Pons (tissue), 1 donor: ENCODE measurements around the gene FABP7.

ENCODE experiments used
- DNase-seq: peaks from one replicate; pipeline ENCODE4 v3.0.0-alpha.2; 2016; ENCODE audit warnings: low spot score

Gene FABP7

GRCh38 chr6:122758927-122759334 is 20.6 kb upstream of the FABP7 start:
- DNase-seq: no peak

DNA sequence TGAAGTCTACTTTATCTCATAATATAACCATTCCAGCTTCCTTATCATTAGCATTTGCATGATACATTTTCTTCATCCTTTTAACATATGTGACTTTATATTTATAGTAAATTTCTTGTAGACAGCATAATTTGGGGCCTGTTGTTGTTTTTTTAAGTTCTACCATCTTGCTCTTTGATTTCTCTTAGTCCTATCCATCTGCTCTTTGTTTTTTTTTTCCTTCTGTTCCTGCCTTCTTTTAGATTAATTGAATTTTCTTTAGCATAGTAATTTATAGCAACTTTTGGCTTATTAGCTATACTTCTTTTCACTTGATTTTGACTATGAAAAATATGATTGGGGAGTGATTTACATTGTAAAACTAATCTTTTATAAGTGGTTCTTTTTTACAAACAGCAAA is 19.2 kb upstream of the FABP7 start:
- no peak for DNase-seq

DNA sequence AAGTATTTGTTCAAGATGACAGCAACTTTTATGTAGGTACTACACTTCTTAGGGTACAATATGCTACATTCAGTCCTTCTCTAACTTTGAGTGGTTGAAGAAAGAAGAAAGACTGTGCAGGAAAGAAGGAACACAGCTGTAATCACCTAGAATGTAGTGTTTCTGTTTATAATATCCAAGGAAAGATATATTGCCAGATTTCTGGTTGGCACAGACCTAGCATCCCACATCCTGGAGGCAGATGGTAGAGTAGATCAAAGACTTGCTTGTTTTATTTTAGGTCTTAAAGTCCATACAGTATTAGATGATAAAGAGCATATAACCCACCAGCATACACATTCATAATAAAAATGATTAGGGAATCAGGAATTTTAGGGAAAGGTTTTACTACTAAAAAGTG is 13.3 kb upstream of the FABP7 start:
- no peak for DNase-seq

DNA sequence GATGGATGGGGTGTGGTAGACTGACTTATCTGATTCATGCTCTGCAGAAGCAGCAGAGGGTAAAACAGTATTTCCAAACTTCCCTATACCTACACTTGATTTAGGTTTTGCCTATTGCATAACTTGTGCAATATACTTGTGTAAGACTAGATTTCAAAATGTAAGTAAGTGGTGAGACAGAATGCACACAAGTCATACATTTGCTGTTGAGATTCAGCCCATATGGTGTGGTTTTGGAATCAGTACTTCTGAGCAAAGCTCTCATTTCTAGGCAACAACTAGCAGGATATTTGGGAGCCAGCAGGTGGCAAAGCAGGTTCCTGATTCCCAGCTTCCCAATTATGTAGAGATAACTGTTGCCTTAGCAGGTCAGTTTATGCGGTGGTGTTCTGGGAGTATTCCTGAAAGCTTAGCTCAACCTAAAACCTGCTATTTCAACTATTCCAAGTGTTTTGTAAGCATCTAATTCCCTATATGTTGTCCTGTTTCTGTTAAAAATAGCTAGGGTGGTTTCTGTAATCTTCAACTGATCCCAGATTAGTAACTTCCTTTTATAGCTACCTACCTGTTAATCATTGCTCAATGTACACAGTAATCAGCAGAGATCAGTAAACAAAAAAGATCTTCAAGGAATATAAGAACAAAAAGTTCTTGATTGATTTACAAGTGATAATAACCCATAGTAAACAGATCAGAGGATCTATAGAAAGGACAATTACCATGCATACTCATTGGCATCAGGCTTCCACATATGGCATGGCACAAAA is 8.5 kb upstream of the FABP7 start:
- no peak for DNase-seq

DNA sequence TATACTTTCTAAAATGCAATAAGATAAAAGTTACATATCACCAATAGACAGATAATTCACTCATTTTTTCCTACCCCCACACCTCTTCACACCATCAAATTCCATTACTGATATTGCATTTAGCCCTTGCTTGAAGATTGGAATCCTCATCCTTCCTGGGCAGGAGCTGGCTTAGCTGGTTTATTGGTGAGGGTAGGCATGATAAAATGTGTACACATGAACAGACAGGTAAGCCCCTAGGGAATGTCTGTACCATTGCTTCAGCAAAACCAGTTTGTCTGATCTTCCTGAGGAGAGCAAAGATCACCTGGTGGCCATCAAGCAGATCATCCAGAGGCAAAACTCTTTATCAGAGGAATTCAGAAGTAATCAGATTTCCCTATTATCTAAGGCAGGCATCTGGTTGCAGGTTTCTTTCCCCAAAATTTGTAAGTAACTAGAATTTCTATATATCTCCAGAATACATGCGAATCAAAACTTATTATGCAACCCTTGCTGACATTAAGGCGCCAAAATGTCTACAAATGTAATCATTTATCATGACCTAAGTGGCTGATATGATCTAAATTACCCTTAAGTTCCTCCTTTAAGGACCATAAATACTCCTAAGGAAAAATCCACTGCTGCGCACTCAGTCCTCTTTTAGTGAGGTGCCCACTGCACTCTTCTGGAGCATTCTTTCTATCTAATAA is 6.6 kb upstream of the FABP7 start:
- no peak for DNase-seq

GRCh38 chr6:122775975-122776374 is 3.5 kb upstream of the FABP7 start:
- DNase-seq: no peak

GRCh38 chr6:122778302-122778701 is 1.2 kb upstream of the FABP7 start:
- DNase-seq: no peak

- DNase-seq: peak; percentile 85
Observed at GRCh38 chr6:122778985-122779661, 393 bp upstream of the FABP7 start.

- DNase-seq: no peak
Observed at GRCh38 chr6:122780114-122780513, 598 bp downstream of the FABP7 start.

DNA sequence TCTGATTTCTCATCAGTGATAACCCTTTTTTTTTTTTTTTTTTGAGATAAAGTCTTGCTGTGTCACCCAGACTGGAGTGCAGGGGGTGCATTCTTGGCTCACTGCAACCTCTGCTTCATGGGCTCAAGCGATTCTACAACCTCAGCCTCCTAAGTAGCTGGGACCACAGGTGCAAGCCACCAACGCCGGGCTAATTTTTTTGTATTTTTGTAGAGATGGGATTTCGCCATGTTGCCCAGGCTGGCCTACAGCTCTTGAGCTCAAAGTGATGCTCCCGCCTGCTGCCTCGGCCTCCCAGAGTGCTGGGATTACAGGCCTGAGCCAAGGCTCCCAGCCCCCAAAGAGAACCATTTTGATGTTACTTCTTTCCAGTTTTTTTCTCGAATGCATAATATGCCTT is 2.2 kb downstream of the FABP7 start:
- DNase-seq: no peak

DNA sequence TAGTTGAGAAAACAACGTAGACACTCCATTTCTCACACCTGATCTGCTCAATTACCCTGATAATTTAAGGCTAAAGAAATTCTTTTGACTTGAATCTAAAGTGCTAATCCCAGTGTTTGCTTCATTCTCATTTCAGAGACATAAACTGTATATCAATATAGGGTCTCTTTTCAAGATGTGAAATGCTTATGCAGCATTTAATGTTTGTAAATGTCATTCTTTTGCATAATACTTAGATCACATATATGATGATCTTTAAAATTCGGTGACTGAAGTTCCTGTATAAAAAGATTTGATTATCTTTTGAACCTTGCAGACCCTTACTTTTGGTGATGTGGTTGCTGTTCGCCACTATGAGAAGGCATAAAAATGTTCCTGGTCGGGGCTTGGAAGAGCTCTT is 3.9 kb downstream of the FABP7 start:
- no peak for DNase-seq

DNA sequence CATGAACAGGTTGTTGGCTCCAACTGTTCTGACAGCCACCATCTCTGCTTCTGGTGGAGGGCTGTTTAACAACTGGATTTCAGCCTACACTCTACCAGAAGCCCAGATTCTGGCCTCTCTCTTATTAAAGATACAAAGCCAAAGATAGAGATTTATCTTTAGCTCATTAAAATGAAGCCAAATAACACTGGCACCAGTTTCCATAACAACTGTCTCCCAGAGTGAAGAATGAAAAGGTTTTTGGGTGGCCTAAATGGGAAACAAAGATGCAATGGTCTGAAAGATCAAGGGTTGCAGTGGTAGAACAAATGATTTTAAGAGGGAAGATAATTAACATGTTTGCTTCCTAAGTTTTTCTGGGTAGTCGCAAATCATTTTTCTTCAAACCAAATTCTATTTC is 6.4 kb downstream of the FABP7 start:
- DNase-seq: no peak

- DNase-seq: no peak
Observed at GRCh38 chr6:122787721-122788120, 8.2 kb downstream of the FABP7 start.

DNA sequence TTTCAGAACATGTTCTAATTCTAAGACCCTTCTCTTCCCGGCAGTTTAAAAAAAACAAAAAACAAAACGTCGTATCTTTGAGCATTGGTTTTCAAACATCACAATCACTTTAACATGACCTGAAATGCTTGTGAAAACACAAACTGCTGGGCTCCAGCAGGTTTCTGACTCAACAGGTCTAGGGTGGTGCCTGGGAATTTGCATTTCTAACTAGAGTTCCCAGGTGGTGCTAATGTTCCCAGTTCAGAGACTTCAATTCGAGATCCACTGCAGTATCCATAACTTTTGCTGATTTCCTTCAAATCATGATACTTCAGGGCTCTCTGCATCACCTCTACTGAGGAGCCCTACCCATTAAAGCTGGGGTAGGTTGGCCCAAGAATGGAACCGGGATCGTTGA is 8.7 kb downstream of the FABP7 start:
- no peak for DNase-seq

DNA sequence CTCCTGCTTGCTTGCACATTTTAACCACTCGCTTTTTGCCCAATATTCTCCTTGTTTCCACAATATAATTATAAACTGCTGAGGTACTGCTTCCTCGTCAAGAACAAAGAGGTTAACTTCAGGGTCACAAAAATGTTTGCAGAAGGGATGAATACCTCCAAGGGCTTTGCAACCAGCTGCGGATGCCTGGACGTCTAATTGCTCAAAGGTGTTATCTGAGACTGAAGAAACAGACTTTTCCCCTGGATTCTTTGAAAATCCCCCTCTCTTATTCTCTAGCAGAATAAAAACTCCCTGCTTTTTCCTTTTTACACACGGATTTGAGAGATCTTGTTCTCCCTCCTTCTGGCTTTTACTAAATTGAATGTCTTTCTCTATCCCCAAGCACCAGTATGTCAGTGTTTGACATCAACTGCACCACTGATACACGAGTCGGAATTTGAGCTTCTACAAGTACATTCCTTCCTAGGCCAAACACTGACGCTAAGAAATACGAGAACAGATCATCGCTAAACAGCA is 9.2 kb downstream of the FABP7 start:
- peak; percentile 73 for DNase-seq

GRCh38 chr6:122789182-122790027 is 9.9 kb downstream of the FABP7 start, which contains the start of gene SMPDL3A:
TSS of gene SMPDL3A (plus strand) at chr6:122789258. CDS start at chr6:122789347, 89 bp downstream.
- DNase-seq: peak; percentile 76

DNA sequence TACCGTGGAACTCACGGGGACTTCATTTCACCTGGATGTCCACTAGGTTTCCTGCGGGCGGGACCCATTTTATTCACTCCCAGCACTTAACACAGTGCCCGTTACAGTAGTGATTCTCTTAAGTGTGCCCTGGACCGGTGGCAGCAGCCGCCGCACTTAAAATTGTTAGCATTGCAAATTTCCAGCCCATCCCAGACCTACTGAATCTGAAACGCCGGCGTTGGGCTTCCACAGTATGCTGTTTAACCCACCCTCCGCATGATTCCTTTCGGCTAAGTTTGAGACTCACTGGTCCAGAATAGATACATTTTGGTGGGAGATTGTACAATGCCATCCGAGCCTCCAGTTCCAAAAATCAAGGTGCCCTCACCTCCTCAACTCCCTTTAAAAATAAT is 10.5 kb downstream of the FABP7 start:
- no peak for DNase-seq

- peak; percentile 67 for DNase-seq
Observed at GRCh38 chr6:122790423-122791309, 11.2 kb downstream of the FABP7 start.

DNA sequence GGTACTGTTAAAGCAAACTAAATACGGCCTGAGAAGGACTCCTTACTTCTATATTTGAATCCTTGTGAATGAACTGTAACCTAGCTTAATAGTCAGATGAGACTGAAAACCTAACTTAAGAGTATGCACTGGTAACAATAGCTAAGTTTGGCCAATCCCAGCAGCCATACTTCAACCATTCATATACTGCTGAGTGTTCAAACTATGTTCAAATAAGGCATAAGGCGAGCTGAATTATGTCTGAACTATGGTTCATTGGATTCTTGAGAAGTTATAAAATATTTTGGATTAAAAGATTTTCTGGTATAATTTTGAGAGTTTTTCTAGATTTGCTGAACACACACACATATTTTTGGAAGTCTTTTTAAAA is 11.8 kb downstream of the FABP7 start:
- no peak for DNase-seq

DNA sequence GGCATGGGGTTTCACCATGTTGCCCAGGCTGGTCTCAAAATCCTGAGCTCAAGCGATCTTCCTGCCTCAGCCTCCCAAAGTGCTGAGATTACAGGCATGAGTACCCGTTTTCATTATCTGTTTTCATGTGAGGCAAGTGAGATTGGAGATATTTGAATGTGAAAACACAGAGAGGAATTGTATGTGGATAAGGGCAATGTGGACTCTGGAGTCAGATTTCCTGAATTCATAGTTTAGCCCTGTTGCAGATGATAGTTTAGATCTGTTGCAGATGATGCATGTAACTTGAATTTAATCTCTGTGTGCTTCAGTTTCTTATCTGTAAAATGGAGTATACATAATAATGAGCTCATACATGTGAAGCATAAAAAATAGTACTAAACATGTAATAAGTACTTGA is 13.2 kb downstream of the FABP7 start:
- no peak for DNase-seq

DNA sequence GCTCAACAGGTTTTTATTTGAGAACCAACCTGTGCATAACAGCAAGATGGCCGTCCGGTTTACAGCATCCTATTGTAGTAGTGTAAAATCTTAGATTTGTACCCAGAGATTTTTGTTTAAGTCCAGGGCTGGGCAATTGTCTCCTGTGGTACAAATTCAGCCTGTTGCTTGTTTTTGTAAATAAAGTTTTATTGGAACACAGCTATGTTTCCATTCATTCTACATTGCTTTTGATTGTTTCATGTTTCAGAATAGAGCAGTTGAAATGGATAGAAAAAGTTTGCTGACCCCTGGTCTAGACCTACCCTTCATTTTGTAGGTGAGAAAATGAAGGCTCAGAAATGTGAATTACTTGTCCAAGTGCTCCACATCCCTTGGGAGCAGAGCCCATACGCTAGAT is 18.0 kb downstream of the FABP7 start:
- no peak for DNase-seq
